Measurements from ENCODE around the gene IQCM. TPM values are rescaled to one million over a fixed set of nuclear protein-coding genes. Genes with fewer than 3 reads are reported as not detected.

Gene IQCM
- total RNA-seq, 1 experiment from 2014 or later: not detected

GRCh38 chr4:149518471-149518870 is 297.2 kb downstream of the IQCM start:
- TF ChIP-seq CTCF (IDR thresholded peaks at IDR 0.05; ENCODE audit: insufficient read depth in 1 of 2, low read depth in 1 of 2, low read length in 1 of 2, severe bottlenecking in 1 of 2, unreplicated experiment in 1 of 2): no peak
- BruUV-seq (replicated peaks): no TSS peak

GRCh38 chr4:149513081-149513480 is 302.6 kb downstream of the IQCM start:
- Mint-ChIP-seq H3K27ac (ENCODE audit: unreplicated experiment) (no peak overlapping the region), H3K36me3 (ENCODE audit: insufficient read depth, unreplicated experiment) (no peaks in the 10 kb centered on the region), H3K4me1 (ENCODE audit: low read depth, unreplicated experiment) (no peaks in the 10 kb centered on the region), H3K4me3 (ENCODE audit: unreplicated experiment) (no peak overlapping the region), H3K9me3 (ENCODE audit: unreplicated experiment) (no peaks in the 10 kb centered on the region), H3K27me3 (ENCODE audit: insufficient read depth, unreplicated experiment) (no peaks in the 10 kb centered on the region)
- no peaks in the 10 kb centered on the region for H3K9me3 ChIP-seq
- no peak for DNase-seq
- ChIA-PET CTCF (no interaction called here), POLR2A (no interaction called here)
- no peaks in the 10 kb centered on the region for H3K27me3 ChIP-seq (replicated peaks; ENCODE audit: control insufficient read depth, insufficient read depth, low read length)
- no TSS peak for BruUV-seq (replicated peaks)
- H3K4me3 ChIP-seq (ENCODE audit: low read depth, low read length): no peak overlapping the region
- no peaks in the 10 kb centered on the region for H3K36me3 ChIP-seq (ENCODE audit: control insufficient read depth, insufficient read depth, low read length)
- no peaks in the 10 kb centered on the region for H3K4me1 ChIP-seq
- no peak for TF ChIP-seq CTCF (IDR thresholded peaks at IDR 0.05; ENCODE audit: insufficient read depth in 1 of 2, low read depth in 1 of 2, low read length in 1 of 2, severe bottlenecking in 1 of 2, unreplicated experiment in 1 of 2)
- intact Hi-C loops (cut with micrococcal nuclease; ENCODE audit: unreplicated experiment): no loop called here

More at GRCh38 chr4:149518471-149518870, 297.2 kb downstream of the IQCM start:
- Histone ChIP-seq H3K4me1 (no peaks in the 10 kb centered on the region), H3K36me3 (ENCODE audit: control insufficient read depth, insufficient read depth, low read length) (no peaks in the 10 kb centered on the region), H3K4me3 (ENCODE audit: low read depth, low read length) (no peak overlapping the region), H3K27me3 (replicated peaks; ENCODE audit: control insufficient read depth, insufficient read depth, low read length) (no peaks in the 10 kb centered on the region), H3K9me3 (no peaks in the 10 kb centered on the region)
- ChIA-PET CTCF (no interaction called here), POLR2A (no interaction called here)
- DNase-seq: no peak
- no peaks in the 10 kb centered on the region for H3K27me3 Mint-ChIP-seq (ENCODE audit: insufficient read depth, unreplicated experiment)
- H3K36me3 Mint-ChIP-seq (ENCODE audit: insufficient read depth, unreplicated experiment): no peaks in the 10 kb centered on the region
- H3K9me3 Mint-ChIP-seq (ENCODE audit: unreplicated experiment): peaks cover 2% of the 10 kb centered on the region
- no peaks in the 10 kb centered on the region for H3K4me1 Mint-ChIP-seq (ENCODE audit: low read depth, unreplicated experiment)
- intact Hi-C loops (cut with micrococcal nuclease; ENCODE audit: unreplicated experiment): no loop called here
- H3K4me3 Mint-ChIP-seq (ENCODE audit: unreplicated experiment): no peak overlapping the region
- no peak overlapping the region for H3K27ac Mint-ChIP-seq (ENCODE audit: unreplicated experiment)

- H3K36me3 ChIP-seq (ENCODE audit: control insufficient read depth, insufficient read depth, low read length): no peaks in the 10 kb centered on the region
- intact Hi-C loops (cut with micrococcal nuclease; ENCODE audit: unreplicated experiment): loop anchor here (1.0 kb wide), 1 partner anchor 141 kb away; no protein-coding TSS in a partner anchor
- no peaks in the 10 kb centered on the region for H3K27me3 Mint-ChIP-seq (ENCODE audit: insufficient read depth, unreplicated experiment)
- H3K27ac Mint-ChIP-seq (ENCODE audit: unreplicated experiment): no peak overlapping the region
- no peaks in the 10 kb centered on the region for H3K9me3 ChIP-seq
- no peak overlapping the region for H3K4me3 Mint-ChIP-seq (ENCODE audit: unreplicated experiment)
- BruUV-seq (replicated peaks): no TSS peak
- no peaks in the 10 kb centered on the region for H3K27me3 ChIP-seq (replicated peaks; ENCODE audit: control insufficient read depth, insufficient read depth, low read length)
- no peaks in the 10 kb centered on the region for H3K4me1 ChIP-seq
- H3K9me3 Mint-ChIP-seq (ENCODE audit: unreplicated experiment): no peaks in the 10 kb centered on the region
- H3K4me3 ChIP-seq (ENCODE audit: low read depth, low read length): no peak overlapping the region
- DNase-seq: no peak
- no peaks in the 10 kb centered on the region for H3K4me1 Mint-ChIP-seq (ENCODE audit: low read depth, unreplicated experiment)
- ChIA-PET POLR2A (no interaction called here), CTCF (interaction anchor here (0.5 kb wide), 1 partner anchor 26 kb away, joined by 3 read pairs; no protein-coding TSS in a partner anchor)
- H3K36me3 Mint-ChIP-seq (ENCODE audit: insufficient read depth, unreplicated experiment): no peaks in the 10 kb centered on the region
- TF ChIP-seq CTCF (IDR thresholded peaks at IDR 0.05; ENCODE audit: insufficient read depth in 1 of 2, low read depth in 1 of 2, low read length in 1 of 2, severe bottlenecking in 1 of 2, unreplicated experiment in 1 of 2): no peak
Observed at GRCh38 chr4:149512501-149512900, 303.1 kb downstream of the IQCM start.

Measured in Caco-2 (cell line).